ENCODE results near the gene WDR1. TPM values are rescaled to one million over a fixed set of nuclear protein-coding genes. Genes with fewer than 3 reads are reported as not detected.

WDR1 gene
- total and polyA plus RNA-seq, 4 experiments from 2014 or later: 295 to 348 (median 318) TPM

DNA sequence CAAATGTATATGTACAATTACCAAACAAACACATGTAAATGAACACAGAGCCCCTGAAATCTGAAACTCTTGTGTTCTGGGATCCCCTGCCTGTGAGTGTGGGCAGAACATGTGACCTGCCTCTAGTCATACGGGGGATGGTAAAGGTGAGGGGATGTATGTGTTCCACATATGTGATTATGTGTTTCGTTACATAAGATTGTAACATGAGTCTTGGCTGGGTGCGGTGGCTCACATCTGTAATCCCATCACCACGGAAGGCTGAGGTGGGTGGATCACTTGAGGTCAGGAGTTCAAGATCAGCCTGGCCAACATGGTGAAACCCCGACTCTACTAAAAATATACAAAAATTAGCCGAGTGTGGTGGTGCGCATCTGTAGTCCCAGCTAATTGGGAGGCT is 58.2 kb downstream of the WDR1 start:
- Histone ChIP-seq H3K36me3 (ENCODE audit: insufficient read depth, low read length) (peaks cover under 1% of the 10 kb centered on the region), H3K27ac (ENCODE audit: low read depth, low read length) (no peak overlapping the region), H3K27me3 (ENCODE audit: insufficient read depth, low read length) (no peaks in the 10 kb centered on the region), H3K4me3 (ENCODE audit: low read length in 2 of 2) (no peak overlapping the region), H3K9me3 (ENCODE audit: control insufficient read depth in 1 of 2, low read length in 2 of 2) (no peaks in the 10 kb centered on the region), H3K4me1 (ENCODE audit: insufficient read depth, low read length) (no peaks in the 10 kb centered on the region)
- H3K4me3 Mint-ChIP-seq: no peak overlapping the region
- intact Hi-C loops (cut with micrococcal nuclease): no loop called here
- ChIA-PET CTCF (ENCODE audit: partially characterized antibody) (interaction anchor here (0.7 kb wide), 1 partner anchor 500 kb away, joined by 3 read pairs; no protein-coding TSS in a partner anchor), POLR2A (ENCODE audit: partially characterized antibody) (no interaction called here)
- H3K4me1 Mint-ChIP-seq: peaks cover 0 to 2% (median 0%) of the 10 kb centered on the region in 4 donors
- H3K36me3 Mint-ChIP-seq: peaks cover 27 to 49% of the 10 kb centered on the region in 2 donors
- no peak for DNase-seq
- peak overlapping the region in 1 of 7 donors; percentile 15 for H3K27ac Mint-ChIP-seq
- no peaks in the 10 kb centered on the region for H3K9me3 Mint-ChIP-seq
- no peaks in the 10 kb centered on the region for H3K27me3 Mint-ChIP-seq

DNA sequence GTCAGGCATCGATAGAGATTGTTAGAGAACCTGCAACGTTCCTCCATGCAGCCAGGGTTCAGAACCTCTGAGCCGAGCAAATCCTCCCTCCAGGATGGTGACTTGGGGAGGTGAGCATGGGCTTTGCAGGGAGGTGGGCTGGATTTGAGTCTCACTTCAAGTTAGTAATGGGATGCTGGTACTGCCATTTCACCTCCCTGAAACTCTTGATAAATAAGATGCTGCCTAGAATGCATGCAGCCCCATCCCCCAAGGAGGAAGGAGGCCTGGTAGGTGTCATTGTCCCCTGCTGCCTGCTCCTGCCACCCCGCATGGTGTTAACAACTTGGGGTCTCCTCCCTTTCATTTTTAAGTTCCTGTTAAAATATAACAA is 59.6 kb downstream of the WDR1 start:
- Histone ChIP-seq H3K4me3 (ENCODE audit: low read length in 2 of 2) (no peak overlapping the region), H3K4me1 (ENCODE audit: insufficient read depth, low read length) (no peaks in the 10 kb centered on the region), H3K27me3 (ENCODE audit: insufficient read depth, low read length) (no peaks in the 10 kb centered on the region), H3K27ac (ENCODE audit: low read depth, low read length) (no peak overlapping the region), H3K9me3 (ENCODE audit: control insufficient read depth in 1 of 2, low read length in 2 of 2) (no peaks in the 10 kb centered on the region), H3K36me3 (ENCODE audit: insufficient read depth, low read length) (no peaks in the 10 kb centered on the region)
- DNase-seq: no peak
- no peaks in the 10 kb centered on the region for H3K9me3 Mint-ChIP-seq
- peaks cover 0 to 2% (median under 1%) of the 10 kb centered on the region in 4 donors for H3K4me1 Mint-ChIP-seq
- no peak overlapping the region for H3K4me3 Mint-ChIP-seq
- intact Hi-C loops (cut with micrococcal nuclease): no loop called here
- ChIA-PET POLR2A (ENCODE audit: partially characterized antibody) (no interaction called here), CTCF (ENCODE audit: partially characterized antibody) (no interaction called here)
- no peaks in the 10 kb centered on the region for H3K27me3 Mint-ChIP-seq
- peaks cover 20 to 46% of the 10 kb centered on the region in 2 donors for H3K36me3 Mint-ChIP-seq
- no peak overlapping the region for H3K27ac Mint-ChIP-seq

DNA sequence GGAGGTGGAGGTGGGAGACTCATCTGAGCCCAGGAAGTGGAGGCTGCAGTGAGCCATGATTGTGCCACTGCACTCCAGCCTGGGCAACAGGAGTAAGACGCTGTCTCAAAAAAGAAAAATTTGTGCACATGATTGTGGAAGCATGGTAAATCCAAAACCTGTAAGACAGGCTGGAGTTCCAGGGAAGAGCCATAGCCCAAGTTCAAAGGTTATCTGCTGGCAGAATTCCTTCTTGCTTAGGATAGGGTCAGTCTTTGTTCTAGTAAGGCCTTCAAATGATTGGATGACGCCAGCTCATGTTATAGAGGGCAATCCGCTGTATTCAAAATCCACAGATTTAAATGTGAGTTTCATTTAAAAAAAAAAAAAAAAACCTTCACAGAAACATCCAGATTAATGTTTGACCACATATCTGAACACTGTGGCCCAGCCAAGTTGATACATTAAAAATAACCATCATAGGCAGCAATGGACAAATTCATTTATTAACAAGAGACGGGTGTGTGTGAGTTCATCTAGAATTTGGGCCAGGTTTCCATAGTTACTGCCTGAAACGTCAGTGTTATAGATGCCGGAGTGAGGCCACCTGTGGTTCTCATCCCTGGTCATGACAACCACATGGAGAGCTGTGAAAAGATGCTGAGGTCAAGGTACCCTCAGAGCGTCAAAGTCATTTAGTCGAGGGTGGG is 60.1 kb downstream of the WDR1 start:
- H3K27ac Mint-ChIP-seq: no peak overlapping the region
- Histone ChIP-seq H3K9me3 (ENCODE audit: control insufficient read depth in 1 of 2, low read length in 2 of 2) (no peaks in the 10 kb centered on the region), H3K36me3 (ENCODE audit: insufficient read depth, low read length) (no peaks in the 10 kb centered on the region), H3K27me3 (ENCODE audit: insufficient read depth, low read length) (no peaks in the 10 kb centered on the region), H3K27ac (ENCODE audit: low read depth, low read length) (no peak overlapping the region), H3K4me1 (ENCODE audit: insufficient read depth, low read length) (no peaks in the 10 kb centered on the region), H3K4me3 (ENCODE audit: low read length in 2 of 2) (no peak overlapping the region)
- no peaks in the 10 kb centered on the region for H3K9me3 Mint-ChIP-seq
- intact Hi-C loops (cut with micrococcal nuclease): no loop called here
- H3K4me1 Mint-ChIP-seq: peaks cover 0 to 2% (median under 1%) of the 10 kb centered on the region in 4 donors
- H3K27me3 Mint-ChIP-seq: no peaks in the 10 kb centered on the region
- ChIA-PET CTCF (ENCODE audit: partially characterized antibody) (no interaction called here), POLR2A (ENCODE audit: partially characterized antibody) (no interaction called here)
- no peak overlapping the region for H3K4me3 Mint-ChIP-seq
- DNase-seq: no peak
- H3K36me3 Mint-ChIP-seq: peaks cover 18 to 46% of the 10 kb centered on the region in 2 donors

DNA sequence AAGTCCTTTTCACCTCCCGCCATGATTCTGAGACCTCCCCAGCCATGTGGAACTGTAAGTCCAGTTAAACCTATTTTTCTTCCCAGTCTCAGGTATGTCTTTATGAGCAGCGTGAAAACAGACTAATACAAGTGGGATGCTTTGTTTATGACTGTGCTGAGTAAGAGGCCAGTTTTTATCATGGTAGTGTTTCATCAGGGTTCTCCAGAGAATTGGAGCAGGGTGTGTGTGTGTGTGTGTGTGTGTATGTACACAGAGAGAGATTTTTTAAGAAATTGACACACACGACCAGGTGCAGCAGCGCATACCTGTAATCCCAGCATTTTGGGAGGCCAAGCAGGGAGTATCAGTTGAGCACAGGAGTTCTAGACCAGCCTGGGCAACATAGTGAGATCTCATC is 60.7 kb downstream of the WDR1 start:
- no peaks in the 10 kb centered on the region for H3K27me3 Mint-ChIP-seq
- H3K9me3 Mint-ChIP-seq: no peaks in the 10 kb centered on the region
- Histone ChIP-seq H3K36me3 (ENCODE audit: insufficient read depth, low read length) (no peaks in the 10 kb centered on the region), H3K9me3 (ENCODE audit: control insufficient read depth in 1 of 2, low read length in 2 of 2) (no peaks in the 10 kb centered on the region), H3K4me3 (ENCODE audit: low read length in 2 of 2) (no peak overlapping the region), H3K4me1 (ENCODE audit: insufficient read depth, low read length) (no peaks in the 10 kb centered on the region), H3K27me3 (ENCODE audit: insufficient read depth, low read length) (no peaks in the 10 kb centered on the region), H3K27ac (ENCODE audit: low read depth, low read length) (no peak overlapping the region)
- peaks cover 0 to 2% (median under 1%) of the 10 kb centered on the region in 4 donors for H3K4me1 Mint-ChIP-seq
- intact Hi-C loops (cut with micrococcal nuclease): no loop called here
- ChIA-PET POLR2A (ENCODE audit: partially characterized antibody) (no interaction called here), CTCF (ENCODE audit: partially characterized antibody) (no interaction called here)
- peaks cover 14 to 41% of the 10 kb centered on the region in 2 donors for H3K36me3 Mint-ChIP-seq
- peak overlapping the region in 1 of 7 donors; percentile 23 for H3K27ac Mint-ChIP-seq
- H3K4me3 Mint-ChIP-seq: no peak overlapping the region
- no peak for DNase-seq

DNA sequence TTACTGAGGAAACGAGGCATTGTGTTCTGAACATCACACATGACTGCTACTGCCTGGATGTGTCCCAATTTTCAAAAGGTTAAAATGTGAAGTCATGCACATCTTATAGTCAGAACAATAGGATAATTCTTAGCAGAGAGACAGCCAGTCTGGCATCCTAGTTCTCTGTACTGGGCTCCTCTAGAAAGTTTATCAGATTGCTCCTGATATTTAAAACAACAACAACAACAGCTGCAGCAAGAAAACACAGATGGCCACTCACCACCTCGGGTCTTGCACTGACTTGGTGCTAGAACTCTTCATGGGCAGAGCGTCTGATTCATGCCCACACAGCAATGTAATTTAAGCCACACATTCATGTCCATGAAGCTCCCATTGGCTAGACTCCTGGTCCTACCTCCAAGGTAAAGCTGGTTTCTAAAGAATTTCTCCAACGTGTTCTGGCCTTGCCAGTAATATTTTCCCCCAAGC is 62.0 kb downstream of the WDR1 start:
- CTCF ChIA-PET (ENCODE audit: partially characterized antibody): interaction anchor here (1.2 kb wide), 1 partner anchor 106 kb away, joined by 3 read pairs; no protein-coding TSS in a partner anchor
- Mint-ChIP-seq H3K4me1 (peaks cover 0 to 2% (median under 1%) of the 10 kb centered on the region in 4 donors), H3K4me3 (no peak overlapping the region), H3K9me3 (no peaks in the 10 kb centered on the region), H3K27me3 (no peaks in the 10 kb centered on the region), H3K27ac (peak overlapping the region in 2 of 7 donors; percentile 43 to 72), H3K36me3 (peaks cover 13 to 41% of the 10 kb centered on the region in 2 donors)
- Histone ChIP-seq H3K4me1 (ENCODE audit: insufficient read depth, low read length) (no peaks in the 10 kb centered on the region), H3K36me3 (ENCODE audit: insufficient read depth, low read length) (no peaks in the 10 kb centered on the region), H3K4me3 (ENCODE audit: low read length in 2 of 2) (no peak overlapping the region), H3K27me3 (ENCODE audit: insufficient read depth, low read length) (no peaks in the 10 kb centered on the region), H3K27ac (ENCODE audit: low read depth, low read length) (no peak overlapping the region), H3K9me3 (ENCODE audit: control insufficient read depth in 1 of 2, low read length in 2 of 2) (no peaks in the 10 kb centered on the region)
- POLR2A ChIA-PET (ENCODE audit: partially characterized antibody): no interaction called here
- DNase-seq: no peak
- intact Hi-C loops (cut with micrococcal nuclease): no loop called here

DNA sequence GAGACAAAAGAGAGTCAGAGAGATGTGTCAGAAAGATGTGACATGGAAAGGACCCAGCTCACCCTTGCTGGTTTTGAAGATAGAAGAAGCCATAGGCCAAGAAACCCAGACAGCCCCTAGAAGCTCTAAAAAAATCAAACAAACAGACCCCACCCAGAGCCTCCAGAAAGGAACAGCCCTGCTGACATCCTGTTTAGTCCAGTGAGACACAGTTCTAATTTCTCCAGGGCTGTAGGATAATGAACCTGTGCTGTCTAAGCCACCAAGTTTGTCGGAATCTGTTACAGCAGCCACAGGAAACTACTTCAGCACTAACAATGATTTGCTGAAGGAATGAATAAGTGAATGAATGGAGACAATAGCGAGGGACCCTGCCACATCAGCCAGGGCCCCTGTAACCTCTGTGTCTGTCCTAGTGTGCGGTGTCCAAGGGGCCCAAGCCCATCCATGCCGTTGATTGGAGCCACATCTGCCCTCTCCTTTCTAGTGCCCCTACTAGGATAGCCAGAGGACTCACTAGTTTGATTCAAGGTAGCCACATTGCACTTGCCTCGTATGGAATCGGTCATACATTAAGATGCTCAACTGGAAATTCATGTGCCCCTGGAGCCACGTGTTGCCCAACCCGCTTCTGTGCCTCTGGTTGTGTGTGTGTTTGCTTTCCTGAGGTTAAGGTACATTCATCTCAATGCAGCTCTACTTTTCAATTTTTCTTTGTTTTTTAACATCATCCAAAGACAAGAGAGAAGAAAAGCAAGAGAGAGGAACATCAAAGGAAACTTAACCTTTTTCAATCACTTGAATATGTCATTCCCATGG is 62.8 kb downstream of the WDR1 start:
- Mint-ChIP-seq H3K9me3 (no peaks in the 10 kb centered on the region), H3K4me1 (peaks cover 0 to 5% (median under 1%) of the 10 kb centered on the region in 4 donors), H3K4me3 (peak overlapping the region in 1 of 8 donors; percentile 33), H3K27ac (peak overlapping the region in 3 of 7 donors; percentile 15 to 37 (median 36)), H3K27me3 (no peaks in the 10 kb centered on the region), H3K36me3 (peaks cover 10 to 39% of the 10 kb centered on the region in 2 donors)
- Histone ChIP-seq H3K4me1 (ENCODE audit: insufficient read depth, low read length) (no peaks in the 10 kb centered on the region), H3K27ac (ENCODE audit: low read depth, low read length) (no peak overlapping the region), H3K27me3 (ENCODE audit: insufficient read depth, low read length) (no peaks in the 10 kb centered on the region), H3K4me3 (ENCODE audit: low read length in 2 of 2) (no peak overlapping the region), H3K9me3 (ENCODE audit: control insufficient read depth in 1 of 2, low read length in 2 of 2) (no peaks in the 10 kb centered on the region), H3K36me3 (ENCODE audit: insufficient read depth, low read length) (no peaks in the 10 kb centered on the region)
- no peak for DNase-seq
- ChIA-PET POLR2A (ENCODE audit: partially characterized antibody) (no interaction called here), CTCF (ENCODE audit: partially characterized antibody) (interaction anchor here (0.9 to 1.2 kb wide), 3 partner anchors 19 to 407 kb away, joined by 3 to 4 read pairs (median 3); no protein-coding TSS in a partner anchor)
- intact Hi-C loops (cut with micrococcal nuclease): no loop called here

DNA sequence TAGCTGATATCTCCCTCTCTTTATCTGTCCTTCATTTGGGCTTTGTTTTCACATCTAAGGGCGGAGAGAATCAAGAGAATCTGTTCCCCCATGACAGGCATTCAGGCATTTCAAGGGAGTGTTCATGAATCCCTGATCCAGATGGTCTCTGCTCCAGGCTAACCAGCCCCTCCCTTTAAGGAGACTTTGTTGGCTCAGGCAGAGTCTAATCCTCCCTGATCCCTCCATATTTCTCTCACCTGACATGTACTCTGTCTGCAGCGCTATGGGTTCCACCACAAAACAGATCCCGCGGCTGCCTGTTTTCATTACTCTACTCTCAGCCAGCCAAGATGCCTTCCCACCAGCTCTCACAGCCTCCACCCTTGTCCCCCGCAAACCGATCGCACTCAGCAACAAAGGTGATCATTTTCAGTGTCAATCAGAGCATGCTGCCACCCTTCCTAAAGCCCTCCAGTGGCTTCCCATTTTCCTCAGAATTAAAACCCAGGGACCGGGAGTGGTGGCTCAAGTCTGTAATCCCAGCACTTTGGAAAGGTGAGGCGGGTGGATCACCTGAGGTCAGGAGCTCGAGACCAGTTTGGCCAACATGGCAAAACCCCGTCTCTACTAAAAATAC is 65.0 kb downstream of the WDR1 start:
- intact Hi-C loops (cut with micrococcal nuclease): no loop called here
- no peak overlapping the region for H3K4me3 ChIP-seq (ENCODE audit: low read length in 2 of 2)
- ChIA-PET CTCF (ENCODE audit: partially characterized antibody) (no interaction called here), POLR2A (ENCODE audit: partially characterized antibody) (no interaction called here)
- H3K9me3 ChIP-seq (ENCODE audit: control insufficient read depth in 1 of 2, low read length in 2 of 2): no peaks in the 10 kb centered on the region
- no peaks in the 10 kb centered on the region for H3K27me3 ChIP-seq (ENCODE audit: insufficient read depth, low read length)
- DNase-seq: no peak
- H3K36me3 ChIP-seq (ENCODE audit: insufficient read depth, low read length): no peaks in the 10 kb centered on the region
- Mint-ChIP-seq H3K9me3 (no peaks in the 10 kb centered on the region), H3K27me3 (no peaks in the 10 kb centered on the region), H3K27ac (peak overlapping the region in 1 of 7 donors; percentile 38), H3K4me3 (no peak overlapping the region), H3K36me3 (peaks cover 4 to 27% of the 10 kb centered on the region in 2 donors), H3K4me1 (peaks cover 0 to 5% (median under 1%) of the 10 kb centered on the region in 4 donors)
- H3K4me1 ChIP-seq (ENCODE audit: insufficient read depth, low read length): no peaks in the 10 kb centered on the region
- H3K27ac ChIP-seq (ENCODE audit: low read depth, low read length): no peak overlapping the region

Measured in CD4-positive, alpha-beta memory T cell (primary cell).